Measurements from ENCODE around the gene DNAJC3. TPM values are rescaled to one million over a fixed set of nuclear protein-coding genes. Genes with fewer than 3 reads are reported as not detected.

The DNAJC3 gene
- total and polyA plus RNA-seq, 9 of the 15 experiments (the other 6 are each of a cell fraction or from before 2014, with no cell fraction given): 7.8 to 21.8 (median 10.4) TPM

DNA sequence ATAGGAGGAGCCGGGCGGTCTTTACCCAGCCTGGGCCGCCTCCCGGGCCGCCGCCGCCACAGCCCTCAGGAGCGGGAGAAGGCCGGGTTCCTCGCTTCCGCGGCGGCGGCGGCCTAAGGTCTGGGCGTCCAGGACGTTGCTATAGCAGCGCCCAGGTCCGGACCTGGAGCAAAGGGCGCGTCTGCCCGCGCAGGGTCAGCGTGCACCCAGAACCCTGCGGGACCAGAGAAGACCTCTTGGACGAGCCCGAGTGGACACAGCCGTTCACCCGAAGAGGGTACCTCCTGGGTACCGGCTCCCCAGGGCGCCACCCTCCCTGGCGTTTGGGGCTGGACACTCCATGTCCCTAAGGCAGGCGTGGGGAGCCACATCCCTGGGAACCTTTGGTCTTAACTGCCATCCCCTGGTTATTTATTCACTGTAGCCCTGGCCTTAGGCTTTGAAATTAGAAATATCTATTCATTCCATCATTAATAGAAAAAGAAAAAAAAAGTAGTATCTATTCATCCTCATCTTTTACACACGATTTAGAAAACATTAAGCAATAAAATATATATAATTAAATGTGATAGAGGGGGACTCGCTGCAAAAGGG, 34.8 kb upstream of the DNAJC3 start (continued):
- TF ChIP-seq, protein P1, sequence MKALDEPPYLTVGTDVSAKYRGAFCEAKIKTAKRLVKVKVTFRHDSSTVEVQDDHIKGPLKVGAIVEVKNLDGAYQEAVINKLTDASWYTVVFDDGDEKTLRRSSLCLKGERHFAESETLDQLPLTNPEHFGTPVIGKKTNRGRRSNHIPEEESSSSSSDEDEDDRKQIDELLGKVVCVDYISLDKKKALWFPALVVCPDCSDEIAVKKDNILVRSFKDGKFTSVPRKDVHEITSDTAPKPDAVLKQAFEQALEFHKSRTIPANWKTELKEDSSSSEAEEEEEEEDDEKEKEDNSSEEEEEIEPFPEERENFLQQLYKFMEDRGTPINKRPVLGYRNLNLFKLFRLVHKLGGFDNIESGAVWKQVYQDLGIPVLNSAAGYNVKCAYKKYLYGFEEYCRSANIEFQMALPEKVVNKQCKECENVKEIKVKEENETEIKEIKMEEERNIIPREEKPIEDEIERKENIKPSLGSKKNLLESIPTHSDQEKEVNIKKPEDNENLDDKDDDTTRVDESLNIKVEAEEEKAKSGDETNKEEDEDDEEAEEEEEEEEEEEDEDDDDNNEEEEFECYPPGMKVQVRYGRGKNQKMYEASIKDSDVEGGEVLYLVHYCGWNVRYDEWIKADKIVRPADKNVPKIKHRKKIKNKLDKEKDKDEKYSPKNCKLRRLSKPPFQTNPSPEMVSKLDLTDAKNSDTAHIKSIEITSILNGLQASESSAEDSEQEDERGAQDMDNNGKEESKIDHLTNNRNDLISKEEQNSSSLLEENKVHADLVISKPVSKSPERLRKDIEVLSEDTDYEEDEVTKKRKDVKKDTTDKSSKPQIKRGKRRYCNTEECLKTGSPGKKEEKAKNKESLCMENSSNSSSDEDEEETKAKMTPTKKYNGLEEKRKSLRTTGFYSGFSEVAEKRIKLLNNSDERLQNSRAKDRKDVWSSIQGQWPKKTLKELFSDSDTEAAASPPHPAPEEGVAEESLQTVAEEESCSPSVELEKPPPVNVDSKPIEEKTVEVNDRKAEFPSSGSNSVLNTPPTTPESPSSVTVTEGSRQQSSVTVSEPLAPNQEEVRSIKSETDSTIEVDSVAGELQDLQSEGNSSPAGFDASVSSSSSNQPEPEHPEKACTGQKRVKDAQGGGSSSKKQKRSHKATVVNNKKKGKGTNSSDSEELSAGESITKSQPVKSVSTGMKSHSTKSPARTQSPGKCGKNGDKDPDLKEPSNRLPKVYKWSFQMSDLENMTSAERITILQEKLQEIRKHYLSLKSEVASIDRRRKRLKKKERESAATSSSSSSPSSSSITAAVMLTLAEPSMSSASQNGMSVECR (CRISPR knock-in tag; IDR thresholded peaks at IDR 0.05): no peak
- TF ChIP-seq ETV1 (tag; conservative IDR thresholded peaks at IDR 0.05; ENCODE audit: low read depth): no peak

DNA sequence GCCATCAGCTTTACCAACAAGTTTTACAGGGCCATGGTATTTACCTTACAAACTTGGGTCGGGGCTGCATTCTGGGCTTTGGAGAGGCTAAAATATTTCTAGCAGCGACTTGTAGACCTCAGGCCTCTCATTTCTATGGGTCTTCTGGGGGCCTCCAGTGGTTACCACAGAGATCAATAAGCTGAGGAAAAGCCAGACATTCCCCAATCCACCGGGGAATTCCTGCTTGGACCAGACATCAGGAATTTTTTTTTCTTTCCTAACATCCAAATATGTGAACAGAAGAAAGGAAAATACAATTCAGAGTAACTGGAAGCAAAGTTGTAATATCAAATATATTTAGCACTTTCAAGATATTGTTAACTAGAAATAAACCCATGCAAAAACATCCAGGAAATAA, 33.9 kb upstream of the DNAJC3 start:
- Histone ChIP-seq H3K36me3 (ENCODE audit: control insufficient read depth, insufficient read depth, low read length) (no peaks in the 10 kb centered on the region), H3K9ac (ENCODE audit: insufficient read depth in 1 of 2, low read depth in 2 of 2, low read length in 2 of 2) (no peak overlapping the region), H3K4me2 (ENCODE audit: insufficient read depth, low read length) (no peak overlapping the region), H3K27me3 (ENCODE audit: control insufficient read depth in 2 of 2, insufficient read depth in 2 of 2, low read length in 2 of 2) (peaks cover 13 to 20% of the 10 kb centered on the region in 2 experiments), H3K4me1 (replicated peaks in 1 of 2; ENCODE audit: control insufficient read depth in 2 of 2, insufficient read depth in 2 of 2, low read length in 2 of 2) (peaks cover 0 to 17% of the 10 kb centered on the region in 2 experiments; a peak in 2 of 5 replicates), H3K27ac (ENCODE audit: extremely low read depth, low read depth, low read length) (no peak overlapping the region), H2AFZ (ENCODE audit: low read depth, low read length) (no peak overlapping the region), H3K9me1 (ENCODE audit: control insufficient read depth, insufficient read depth, low read length) (no peaks in the 10 kb centered on the region), H3K79me2 (ENCODE audit: control insufficient read depth, insufficient read depth, low read length) (no peaks in the 10 kb centered on the region), H3K4me3 (no peak overlapping the region), H4K20me1 (replicated peaks; ENCODE audit: control insufficient read depth, insufficient read depth, low read length) (no peaks in the 10 kb centered on the region), H3K9me3 (replicated peaks; ENCODE audit: control insufficient read depth, insufficient read depth, low read depth, low read length) (no peaks in the 10 kb centered on the region)
- WGBS (ENCODE audit: insufficient coverage, low coverage, missing lambda C conversion rate): 0% methylated on average over 2 of the region's 3 CpGs
- ATAC-seq (no peak), DNase-seq (ENCODE audit: extremely low read depth in 1 of 4, low spot score in 3 of 4) (no peak), FAIRE-seq (no peak)
- intact Hi-C loops (cut with micrococcal nuclease) (no loop called here), in situ Hi-C loops (cut with MboI) (no loop called here)
- CTCF ChIA-PET (ENCODE audit: low intra/inter-chr PET ratio): no interaction called here
- POLR2A ChIA-PET: interaction anchor here (0.6 to 0.8 kb wide), 2 partner anchors 70 to 227 kb away, joined by 3 read pairs; no protein-coding TSS in a partner anchor
- no TSS peak for BruUV-seq (replicated peaks)
- TF ChIP-seq PHB2 (IDR thresholded peaks at IDR 0.05; ENCODE audit: low read depth) (no peak), TARDBP (IDR thresholded peaks at IDR 0.05) (no peak), HSF4 (CRISPR knock-in tag; IDR thresholded peaks at IDR 0.05; ENCODE audit: borderline replicate concordance) (no peak), ZNF695 (CRISPR knock-in tag; IDR thresholded peaks at IDR 0.05) (no peak), ZNF24 (IDR thresholded peaks at IDR 0.05) (no peak), HMGN3 (IDR thresholded peaks at IDR 0.05; ENCODE audit: borderline replicate concordance, extremely low read depth, insufficient read length, low read depth, low read length) (no peak), NFIX (CRISPR knock-in tag; IDR thresholded peaks at IDR 0.05; ENCODE audit: low read depth) (no peak)
- TF ChIP-seq, protein P2, sequence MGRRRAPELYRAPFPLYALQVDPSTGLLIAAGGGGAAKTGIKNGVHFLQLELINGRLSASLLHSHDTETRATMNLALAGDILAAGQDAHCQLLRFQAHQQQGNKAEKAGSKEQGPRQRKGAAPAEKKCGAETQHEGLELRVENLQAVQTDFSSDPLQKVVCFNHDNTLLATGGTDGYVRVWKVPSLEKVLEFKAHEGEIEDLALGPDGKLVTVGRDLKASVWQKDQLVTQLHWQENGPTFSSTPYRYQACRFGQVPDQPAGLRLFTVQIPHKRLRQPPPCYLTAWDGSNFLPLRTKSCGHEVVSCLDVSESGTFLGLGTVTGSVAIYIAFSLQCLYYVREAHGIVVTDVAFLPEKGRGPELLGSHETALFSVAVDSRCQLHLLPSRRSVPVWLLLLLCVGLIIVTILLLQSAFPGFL (CRISPR knock-in tag; IDR thresholded peaks at IDR 0.05): no peak
- TF ChIP-seq, protein P3, sequence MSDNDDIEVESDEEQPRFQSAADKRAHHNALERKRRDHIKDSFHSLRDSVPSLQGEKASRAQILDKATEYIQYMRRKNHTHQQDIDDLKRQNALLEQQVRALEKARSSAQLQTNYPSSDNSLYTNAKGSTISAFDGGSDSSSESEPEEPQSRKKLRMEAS (CRISPR knock-in tag; IDR thresholded peaks at IDR 0.05): no peak

Measured in K562 (cell line).